Uterus (tissue), 4 donors: Measurements from ENCODE around the gene SCGB3A2. TPM values are rescaled to one million over a fixed set of nuclear protein-coding genes. Genes with fewer than 3 reads are reported as not detected.
A peak's percentile ranks its signal among the peaks of the same experiment; 100 is the strongest.

Experiments
- DNase-seq, 2 donors: peaks; one replicate each; pipeline ENCODE4 v3.0.0-alpha.2; 2019 to 2020
- H3K27ac ChIP-seq, 2 donors: fragments of 200-600 bp; sonication (generic); 1 replicate in 1 of 2; 2 replicates in 1 of 2; pipeline ENCODE4 v1.5.1; 2016 to 2018
- H3K27me3 ChIP-seq, 2 donors: fragments of 200-600 bp; sonication (generic); one replicate each; pipeline ENCODE4 v1.5.1; 2018 to 2019; ENCODE audit warnings: control low read depth in 1 of 2
- H3K36me3 ChIP-seq, 2 donors: fragments of 200-600 bp; sonication (generic); one replicate each; pipeline ENCODE4 v1.5.1; 2019; ENCODE audit warnings: control low read depth in 1 of 2
- H3K4me1 ChIP-seq, 2 donors: fragments of 200-600 bp; sonication (generic); one replicate each; pipeline ENCODE4 v1.5.1; 2018 to 2019; ENCODE audit warnings: control low read depth in 1 of 2
- H3K4me3 ChIP-seq, 2 donors: fragments of 200-600 bp; sonication (generic); 1 replicate in 1 of 2; 2 replicates in 1 of 2; pipeline ENCODE4 v1.5.1; 2018 to 2019; ENCODE audit warnings: mild to moderate bottlenecking in 1 of 2
- H3K9me3 ChIP-seq, 2 donors: fragments of 200-600 bp; sonication (generic); one replicate each; pipeline ENCODE4 v1.5.1; 2019; ENCODE audit warnings: control low read depth in 1 of 2
- CTCF ChIP-seq, 4 experiments: fragments of 200-600 bp in 2 of 4; fragments of 450-650 bp in 2 of 4; sonication (generic) in 2 of 4; IDR thresholded peaks; one replicate each; pipeline ENCODE4 v1.5.1; 2016 to 2019; ENCODE audit warnings: antibody characterized with exemption in 4 of 4, mild to moderate bottlenecking in 2 of 4, moderate library complexity in 1 of 4
- POLR2A ChIP-seq, 2 donors: fragments of 450-650 bp; IDR thresholded peaks; one replicate each; pipeline ENCODE4 v1.6.1; 2016; ENCODE audit warnings: antibody characterized with exemption in 2 of 2, mild to moderate bottlenecking in 1 of 2, moderate library complexity in 1 of 2
- intact Hi-C: fragments of 100-400 bp; cut with DNase I; formaldehyde crosslinking; loops from one replicate; pipeline ENCODE4 v1.15.1; 2023; ENCODE audit warnings: low total_unique reads
- total RNA-seq, 4 donors: library from RNA; depleted of rRNA in 3 of 4; stranded (reverse); fragments of >200 nt in 3 of 4; gene quantifications; one replicate each; pipeline versions ENCODE4 v1.1.0 to v1.2.4, GENCODE V29; 2014 to 2023
- donor health status: DM: yes; HTN: yes; CAD: no.

Gene SCGB3A2
- total RNA-seq, 4 donors from 2014 or later = not detected

GRCh38 chr5:147882586-147883313 is 4.2 kb downstream of the SCGB3A2 start:
- no peaks in the 10 kb centered on the region for H3K27me3 ChIP-seq
- DNase-seq = no peak
- no peaks in the 10 kb centered on the region for H3K4me1 ChIP-seq
- H3K9me3 ChIP-seq = no peaks in the 10 kb centered on the region
- intact Hi-C loops = no loop called here
- no peak for TF ChIP-seq POLR2A (IDR thresholded peaks at IDR 0.05)
- no peak for TF ChIP-seq CTCF (IDR thresholded peaks at IDR 0.05)
- no peaks in the 10 kb centered on the region for H3K36me3 ChIP-seq
- no peak overlapping the region for H3K4me3 ChIP-seq
- no peak overlapping the region for H3K27ac ChIP-seq

GRCh38 chr5:147887026-147887627 is 8.6 kb downstream of the SCGB3A2 start:
- Histone ChIP-seq H3K27ac (no peak overlapping the region), H3K4me1 (no peaks in the 10 kb centered on the region), H3K9me3 (no peaks in the 10 kb centered on the region), H3K27me3 (no peaks in the 10 kb centered on the region), H3K4me3 (no peak overlapping the region), H3K36me3 (no peaks in the 10 kb centered on the region)
- no peak for DNase-seq
- intact Hi-C loops = no loop called here
- TF ChIP-seq POLR2A (IDR thresholded peaks at IDR 0.05) = no peak
- TF ChIP-seq CTCF (IDR thresholded peaks at IDR 0.05) = peak in 1 of 4 experiments; percentile 28

- H3K4me1 ChIP-seq = no peaks in the 10 kb centered on the region
- no peaks in the 10 kb centered on the region for H3K9me3 ChIP-seq
- intact Hi-C loops = no loop called here
- TF ChIP-seq CTCF (IDR thresholded peaks at IDR 0.05) = no peak
- no peak for TF ChIP-seq POLR2A (IDR thresholded peaks at IDR 0.05)
- no peak overlapping the region for H3K4me3 ChIP-seq
- no peaks in the 10 kb centered on the region for H3K27me3 ChIP-seq
- DNase-seq = no peak
- no peak overlapping the region for H3K27ac ChIP-seq
- no peaks in the 10 kb centered on the region for H3K36me3 ChIP-seq
Observed at GRCh38 chr5:147887930-147888329, 9.4 kb downstream of the SCGB3A2 start.

GRCh38 chr5:147892696-147893296 is 14.3 kb downstream of the SCGB3A2 start:
- Histone ChIP-seq H3K4me1 (no peaks in the 10 kb centered on the region), H3K9me3 (no peaks in the 10 kb centered on the region), H3K4me3 (no peak overlapping the region), H3K36me3 (no peaks in the 10 kb centered on the region), H3K27ac (no peak overlapping the region), H3K27me3 (no peaks in the 10 kb centered on the region)
- no peak for TF ChIP-seq CTCF (IDR thresholded peaks at IDR 0.05)
- no peak for TF ChIP-seq POLR2A (IDR thresholded peaks at IDR 0.05)
- intact Hi-C loops = no loop called here
- DNase-seq = no peak

GRCh38 chr5:147893820-147894219 is 15.3 kb downstream of the SCGB3A2 start:
- DNase-seq = no peak
- no peaks in the 10 kb centered on the region for H3K27me3 ChIP-seq
- no peaks in the 10 kb centered on the region for H3K36me3 ChIP-seq
- H3K9me3 ChIP-seq = no peaks in the 10 kb centered on the region
- intact Hi-C loops = no loop called here
- no peaks in the 10 kb centered on the region for H3K4me1 ChIP-seq
- no peak overlapping the region for H3K27ac ChIP-seq
- TF ChIP-seq POLR2A (IDR thresholded peaks at IDR 0.05) = no peak
- TF ChIP-seq CTCF (IDR thresholded peaks at IDR 0.05) = no peak
- no peak overlapping the region for H3K4me3 ChIP-seq
